GM18520 (cell line): ENCODE measurements around the gene ZNF407.

Source experiments
- ATAC-seq: cut with Tn5 transposase; IDR thresholded peaks from one replicate; pipeline ENCODE4 v1.9.1; 2021; ENCODE audit not compliant: unreplicated experiment

The ZNF407 gene

DNA sequence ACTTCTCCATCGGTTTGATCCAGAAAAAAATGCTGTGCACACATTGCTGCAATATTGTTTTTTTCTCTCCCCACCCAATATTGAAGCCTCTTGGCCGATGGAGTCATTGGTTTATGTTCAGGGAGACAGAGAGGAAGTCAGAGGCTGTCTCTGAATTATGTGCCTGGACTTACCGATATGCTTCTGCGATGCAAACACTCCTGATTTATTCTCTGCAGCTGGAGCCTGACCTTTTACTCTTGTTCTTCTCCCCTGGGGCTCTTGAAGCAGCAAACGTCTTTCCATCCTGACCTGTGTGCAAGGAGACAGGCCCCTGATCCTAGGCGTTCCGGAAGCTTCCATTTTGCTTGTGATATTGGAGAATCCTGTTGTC is 511.6 kb downstream of the ZNF407 start:
- no peak for ATAC-seq

DNA sequence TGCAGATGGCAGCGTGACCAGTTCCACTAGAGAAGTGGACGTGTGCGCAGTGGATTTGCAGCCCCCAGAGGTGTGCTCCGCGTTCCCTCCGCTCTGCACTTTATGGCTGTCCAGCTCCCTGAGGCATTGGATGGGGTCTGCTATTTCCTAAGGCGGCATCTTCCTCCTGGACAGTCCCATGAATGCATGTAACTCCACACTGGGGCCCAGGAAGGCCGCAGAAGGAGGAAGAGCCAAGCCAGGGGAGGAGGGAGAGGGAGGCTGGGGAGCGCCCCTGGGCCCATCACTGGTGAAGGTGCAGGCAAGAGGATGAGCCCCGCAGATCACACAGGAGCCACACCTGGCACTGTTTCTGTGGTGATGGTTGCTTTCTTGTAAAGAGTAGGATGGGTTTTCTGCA is 512.1 kb downstream of the ZNF407 start:
- no peak for ATAC-seq

GRCh38 chr18:75110311-75110710 is 512.6 kb downstream of the ZNF407 start:
- no peak for ATAC-seq

DNA sequence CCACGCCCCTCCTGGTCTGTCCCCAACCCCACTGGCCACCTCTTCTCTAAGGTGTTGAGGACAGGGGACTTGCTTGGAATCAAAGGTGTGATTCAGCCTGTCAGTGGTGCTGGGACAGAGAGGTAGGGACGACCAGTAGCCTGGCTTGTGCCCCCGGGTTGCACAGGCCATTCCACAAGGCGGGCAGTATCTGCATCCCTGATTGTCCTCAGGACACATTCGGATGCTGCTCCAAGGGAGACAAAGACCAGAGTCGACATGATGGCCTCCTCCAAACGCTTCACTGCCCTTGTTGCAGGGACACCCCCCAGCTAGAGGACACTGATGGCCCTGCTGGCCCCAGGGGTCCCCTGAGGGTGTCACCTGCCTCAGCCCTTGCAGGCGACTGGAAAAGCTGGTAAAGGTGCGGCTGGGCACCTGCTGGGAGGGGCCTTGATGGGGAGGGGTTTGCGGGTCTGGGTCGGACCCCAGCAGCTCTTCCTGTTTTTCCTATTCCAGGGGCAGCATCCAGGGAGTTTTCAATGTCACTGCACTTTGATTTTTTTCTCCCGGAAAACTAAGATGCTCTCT is 513.3 kb downstream of the ZNF407 start:
- no peak for ATAC-seq

- ATAC-seq: no peak
Measured at GRCh38 chr18:75111760-75112159, 514.1 kb downstream of the ZNF407 start.

GRCh38 chr18:75112186-75113096 is 514.8 kb downstream of the ZNF407 start:
- no peak for ATAC-seq

DNA sequence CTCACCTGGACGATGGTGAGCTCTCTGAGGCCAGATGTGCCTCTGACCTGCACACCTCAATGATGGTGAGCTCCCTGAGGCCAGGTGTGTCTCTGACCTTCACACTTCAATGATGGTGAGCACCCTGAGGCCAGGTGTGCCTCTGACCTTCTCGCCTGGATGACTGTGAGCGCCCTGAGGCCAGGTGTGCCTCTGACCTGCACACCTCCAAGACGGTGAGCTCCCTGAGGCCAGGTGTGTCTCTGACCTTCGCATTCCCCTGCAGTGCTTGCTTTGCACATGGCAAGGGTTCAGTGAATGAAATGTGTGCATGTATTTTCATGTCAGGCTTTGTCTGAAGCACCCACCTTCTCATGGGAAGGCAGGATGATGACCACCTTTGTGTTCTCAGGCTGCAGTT is 515.8 kb downstream of the ZNF407 start:
- ATAC-seq: no peak

DNA sequence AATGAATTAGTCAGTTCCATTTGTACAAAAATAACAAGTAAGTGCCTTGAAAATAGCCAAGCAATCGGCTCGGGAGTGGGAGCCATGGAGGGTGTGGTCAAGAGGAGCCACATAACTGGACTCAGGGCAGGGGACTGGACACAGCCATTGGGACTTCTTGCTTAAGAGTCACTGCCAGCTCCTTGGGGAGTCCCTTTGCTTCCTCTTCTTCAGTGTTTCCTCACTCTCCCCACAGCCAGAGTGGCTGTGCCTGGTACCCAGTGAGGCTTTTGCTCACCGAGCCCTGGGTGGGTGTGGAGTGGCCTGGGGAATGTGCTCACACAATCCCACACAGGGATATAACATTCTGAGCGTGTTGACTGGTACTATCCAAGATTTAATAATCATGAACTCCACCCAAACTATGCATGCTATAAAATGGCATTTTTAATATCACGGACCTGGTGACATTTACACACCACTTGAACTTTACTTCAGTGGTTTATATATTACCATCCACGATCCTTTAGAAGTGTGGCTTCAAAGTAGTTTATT is 516.6 kb downstream of the ZNF407 start:
- no peak for ATAC-seq
